ENCODE measurements around the gene RNASE2.

GRCh38 chr14:20970647-20970982, 15.3 kb downstream of the RNASE2 start:
- TF ChIP-seq EZH2 (IDR thresholded peaks at IDR 0.05; ENCODE audit: insufficient read depth, poor library complexity, severe bottlenecking) = no peak
- TF ChIP-seq EZH2phosphoT487 (IDR thresholded peaks at IDR 0.05; ENCODE audit: insufficient read depth, low read depth) = no peak
